ENCODE measurements around the gene C16orf54. TPM values are rescaled to one million over a fixed set of nuclear protein-coding genes. Genes with fewer than 3 reads are reported as not detected.
A peak's percentile ranks its signal among the peaks of the same experiment; 100 is the strongest.

Gene C16orf54
- total and polyA plus RNA-seq, 2 of the 4 experiments (the other 2 are of a cell fraction) = not detected

DNA sequence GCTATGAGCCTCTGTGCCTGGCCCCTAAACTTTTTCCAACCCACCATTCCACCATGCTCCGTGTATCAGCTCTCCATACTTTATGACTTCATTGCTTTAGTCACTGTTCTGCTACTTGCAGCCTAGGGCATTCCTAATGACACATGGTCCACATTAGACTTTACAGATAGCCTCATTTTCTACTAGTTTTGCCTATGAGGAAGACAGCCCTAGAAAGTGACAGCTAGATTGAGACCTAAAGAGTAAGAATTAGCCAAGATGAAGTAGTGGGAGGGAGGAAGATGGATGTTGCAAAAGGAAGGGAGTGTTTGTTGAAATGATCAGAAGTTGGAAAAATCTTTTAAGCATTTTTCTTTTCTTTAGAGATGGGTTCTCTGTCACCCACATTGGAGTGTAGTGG lies 11.0 kb downstream of the C16orf54 start:
- ATAC-seq (ENCODE audit: low read depth) (no peak), DNase-seq (peak; percentile 6)
- Histone ChIP-seq H3K4ac (ENCODE audit: low read depth, low read length) (no peak overlapping the region), H3K23ac (ENCODE audit: low read depth, low read length) (no peak overlapping the region), H2BK5ac (ENCODE audit: low read depth, low read length, poor library complexity, severe bottlenecking) (no peak overlapping the region), H3K14ac (replicated peaks; ENCODE audit: low read depth, low read length) (no peak overlapping the region), H3K9me1 (ENCODE audit: insufficient read depth, low read length) (no peaks in the 10 kb centered on the region), H2BK20ac (ENCODE audit: low read depth, low read length) (no peak overlapping the region), H4K8ac (ENCODE audit: low read depth in 2 of 2, low read length in 2 of 2) (no peak overlapping the region), H3K4me3 (ENCODE audit: insufficient read depth, low read depth, low read length) (no peak overlapping the region), H3K27ac (ENCODE audit: insufficient read depth, low read length) (no peak overlapping the region), H2AK9ac (replicated peaks; ENCODE audit: low read depth, low read length, poor library complexity) (no peak overlapping the region), H3K56ac (ENCODE audit: extremely low read depth, insufficient read depth, low read length) (no peak overlapping the region), H3K9ac (ENCODE audit: low read depth, low read length) (no peak overlapping the region), H2BK15ac (ENCODE audit: low read depth, low read length) (no peak overlapping the region), H2AK5ac (ENCODE audit: low read depth, low read length) (no peak overlapping the region), H3K79me1 (ENCODE audit: low read depth in 1 of 2, low read length in 2 of 2) (no peaks in the 10 kb centered on the region), H3K9me3 (ENCODE audit: control insufficient read depth, insufficient read depth, low read length) (peaks cover 2% of the 10 kb centered on the region; the same call in 1 of the 2 replicates), H4K91ac (ENCODE audit: insufficient read depth, low read depth, low read length) (no peak overlapping the region), H3K4me2 (ENCODE audit: low read depth, low read length) (no peak overlapping the region), H4K20me1 (ENCODE audit: insufficient read depth, low read length) (no peaks in the 10 kb centered on the region), H3K27me3 (ENCODE audit: control insufficient read depth, insufficient read depth, low read length) (peaks cover 24% of the 10 kb centered on the region), H3K4me1 (ENCODE audit: control insufficient read depth, insufficient read depth, low read length) (no peaks in the 10 kb centered on the region), H2BK120ac (ENCODE audit: low read depth, low read length) (no peak overlapping the region), H4K5ac (ENCODE audit: low read depth, low read length) (no peak overlapping the region), H3K18ac (ENCODE audit: low read depth, low read length) (no peak overlapping the region), H3K36me3 (ENCODE audit: control insufficient read depth, insufficient read depth, low read length) (no peaks in the 10 kb centered on the region), H2AFZ (replicated peaks; ENCODE audit: low read length, poor library complexity) (no peak overlapping the region)
- no TSS peak for BruUV-seq (replicated peaks)
- CTCF ChIA-PET = interaction anchor here (0.6 to 0.7 kb wide), 2 partner anchors 9 to 81 kb away, joined by 4 read pairs; no protein-coding TSS in a partner anchor
- in situ Hi-C loops (cut with MboI; ENCODE audit: low sequenced_read_pairs) = no loop called here
- WGBS, 2 experiments (ENCODE audit: extremely low coverage in 2 of 2, insufficient read length in 1 of 2) = no CpG with 5 or more reads among the region's 1 CpG
- dilution Hi-C loops (cut with HindIII; ENCODE audit: low sequenced_read_pairs, unreplicated experiment) = no loop called here
- intact Hi-C loops (cut with micrococcal nuclease) = loop anchor here (10.0 kb wide), 1 partner anchor 50 kb away; no protein-coding TSS in a partner anchor
- POLR2A ChIA-PET (ENCODE audit: unreplicated experiment) = no interaction called here
- TF ChIP-seq CHD1 (IDR thresholded peaks at IDR 0.05; ENCODE audit: low read depth, low read length) = no peak
- no peak for TF ChIP-seq SMC3 (IDR thresholded peaks at IDR 0.05; ENCODE audit: low read depth, low read length)
- TF ChIP-seq RAD21 (IDR thresholded peaks at IDR 0.05; ENCODE audit: low read length) = no peak
- no peak for TF ChIP-seq MAZ (IDR thresholded peaks at IDR 0.05; ENCODE audit: borderline replicate concordance, low read depth, low read length)
- TF ChIP-seq RCOR1 (IDR thresholded peaks at IDR 0.05; ENCODE audit: insufficient replicate concordance, low read length) = no peak
- TF ChIP-seq, protein P1, sequence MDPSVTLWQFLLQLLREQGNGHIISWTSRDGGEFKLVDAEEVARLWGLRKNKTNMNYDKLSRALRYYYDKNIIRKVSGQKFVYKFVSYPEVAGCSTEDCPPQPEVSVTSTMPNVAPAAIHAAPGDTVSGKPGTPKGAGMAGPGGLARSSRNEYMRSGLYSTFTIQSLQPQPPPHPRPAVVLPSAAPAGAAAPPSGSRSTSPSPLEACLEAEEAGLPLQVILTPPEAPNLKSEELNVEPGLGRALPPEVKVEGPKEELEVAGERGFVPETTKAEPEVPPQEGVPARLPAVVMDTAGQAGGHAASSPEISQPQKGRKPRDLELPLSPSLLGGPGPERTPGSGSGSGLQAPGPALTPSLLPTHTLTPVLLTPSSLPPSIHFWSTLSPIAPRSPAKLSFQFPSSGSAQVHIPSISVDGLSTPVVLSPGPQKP (IDR thresholded peaks at IDR 0.05; ENCODE audit: borderline replicate concordance, low read depth, low read length) = no peak
- TF ChIP-seq NFE2L2 (IDR thresholded peaks at IDR 0.05; ENCODE audit: low read depth, low read length) = no peak
- TF ChIP-seq CEBPB (IDR thresholded peaks at IDR 0.05; ENCODE audit: low read depth, low read length) = no peak
- no peak for TF ChIP-seq MAFK (IDR thresholded peaks at IDR 0.05; ENCODE audit: low read depth, low read length)
- TF ChIP-seq BHLHE40 (IDR thresholded peaks at IDR 0.05; ENCODE audit: low read depth, low read length) = no peak
- no peak for TF ChIP-seq MXI1 (IDR thresholded peaks at IDR 0.05; ENCODE audit: borderline replicate concordance, low read depth, low read length)
- TF ChIP-seq, protein P2, sequence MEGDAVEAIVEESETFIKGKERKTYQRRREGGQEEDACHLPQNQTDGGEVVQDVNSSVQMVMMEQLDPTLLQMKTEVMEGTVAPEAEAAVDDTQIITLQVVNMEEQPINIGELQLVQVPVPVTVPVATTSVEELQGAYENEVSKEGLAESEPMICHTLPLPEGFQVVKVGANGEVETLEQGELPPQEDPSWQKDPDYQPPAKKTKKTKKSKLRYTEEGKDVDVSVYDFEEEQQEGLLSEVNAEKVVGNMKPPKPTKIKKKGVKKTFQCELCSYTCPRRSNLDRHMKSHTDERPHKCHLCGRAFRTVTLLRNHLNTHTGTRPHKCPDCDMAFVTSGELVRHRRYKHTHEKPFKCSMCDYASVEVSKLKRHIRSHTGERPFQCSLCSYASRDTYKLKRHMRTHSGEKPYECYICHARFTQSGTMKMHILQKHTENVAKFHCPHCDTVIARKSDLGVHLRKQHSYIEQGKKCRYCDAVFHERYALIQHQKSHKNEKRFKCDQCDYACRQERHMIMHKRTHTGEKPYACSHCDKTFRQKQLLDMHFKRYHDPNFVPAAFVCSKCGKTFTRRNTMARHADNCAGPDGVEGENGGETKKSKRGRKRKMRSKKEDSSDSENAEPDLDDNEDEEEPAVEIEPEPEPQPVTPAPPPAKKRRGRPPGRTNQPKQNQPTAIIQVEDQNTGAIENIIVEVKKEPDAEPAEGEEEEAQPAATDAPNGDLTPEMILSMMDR (conservative IDR thresholded peaks at IDR 0.05; ENCODE audit: low read depth, low read length) = no peak
- TF ChIP-seq FOS (IDR thresholded peaks at IDR 0.05; ENCODE audit: low read depth, low read length) = no peak
- TF ChIP-seq POLR2A (IDR thresholded peaks at IDR 0.05; ENCODE audit: low read depth, low read length) = no peak
- no peak for TF ChIP-seq RFX5 (IDR thresholded peaks at IDR 0.05; ENCODE audit: low read depth, low read length)
- TF ChIP-seq, protein P3, sequence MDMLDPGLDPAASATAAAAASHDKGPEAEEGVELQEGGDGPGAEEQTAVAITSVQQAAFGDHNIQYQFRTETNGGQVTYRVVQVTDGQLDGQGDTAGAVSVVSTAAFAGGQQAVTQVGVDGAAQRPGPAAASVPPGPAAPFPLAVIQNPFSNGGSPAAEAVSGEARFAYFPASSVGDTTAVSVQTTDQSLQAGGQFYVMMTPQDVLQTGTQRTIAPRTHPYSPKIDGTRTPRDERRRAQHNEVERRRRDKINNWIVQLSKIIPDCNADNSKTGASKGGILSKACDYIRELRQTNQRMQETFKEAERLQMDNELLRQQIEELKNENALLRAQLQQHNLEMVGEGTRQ (IDR thresholded peaks at IDR 0.05; ENCODE audit: low read depth, low read length) = no peak

All from IMR-90 (cell line).